LHCN-M2 (cell line): ENCODE results near the gene PIK3CG. TPM values are rescaled to one million over a fixed set of nuclear protein-coding genes. Genes with fewer than 3 reads are reported as not detected.
"Not testable (repeated sequence)": the region's sequence is repeated elsewhere in the genome, so short reads cannot be mapped to it uniquely, and the experiment has no call there.

Experiments used
- DNase-seq: peaks from one replicate; pipeline ENCODE4 v3.0.0-alpha.2; 2012; ENCODE audit warnings: low read depth
- total RNA-seq: library from RNA; depleted of rRNA; stranded (reverse); fragments of >200 nt; gene quantifications from 2 replicates; pipeline ENCODE4 v1.2.3, GENCODE V29; 2014

The PIK3CG gene
- total RNA-seq, 1 experiment from 2014 or later: not detected

GRCh38 chr7:106887421-106887820 lies 22.3 kb downstream of the PIK3CG start:
- no peak for DNase-seq

GRCh38 chr7:106888204-106888603 lies 23.1 kb downstream of the PIK3CG start:
- no peak for DNase-seq

- no peak for DNase-seq
These were observed 25.9 kb downstream of the PIK3CG start for GRCh38 chr7:106890952-106891351.

- no peak for DNase-seq
These were observed 26.7 kb downstream of the PIK3CG start for GRCh38 chr7:106891548-106892410.

GRCh38 chr7:106893591-106893990 lies 28.5 kb downstream of the PIK3CG start:
- DNase-seq: no peak

GRCh38 chr7:106895246-106895864 lies 30.3 kb downstream of the PIK3CG start:
- DNase-seq: no peak

GRCh38 chr7:106896231-106896630 lies 31.1 kb downstream of the PIK3CG start:
- DNase-seq: no peak

GRCh38 chr7:106897553-106897952 lies 32.5 kb downstream of the PIK3CG start:
- not testable (repeated sequence) for DNase-seq

- DNase-seq: not testable (repeated sequence)
These were observed 33.9 kb downstream of the PIK3CG start for GRCh38 chr7:106898967-106899366.

- DNase-seq: no peak
These were observed 36.9 kb downstream of the PIK3CG start for GRCh38 chr7:106901828-106902441.

- no peak for DNase-seq
These were observed 40.7 kb downstream of the PIK3CG start for GRCh38 chr7:106905734-106906133.

GRCh38 chr7:106911959-106912358 lies 46.9 kb downstream of the PIK3CG start:
- no peak for DNase-seq

GRCh38 chr7:106914018-106914607 lies 49.0 kb downstream of the PIK3CG start:
- DNase-seq: no peak

- no peak for DNase-seq
These were observed 50.3 kb downstream of the PIK3CG start for GRCh38 chr7:106915407-106915806.

GRCh38 chr7:106915873-106916272 lies 50.8 kb downstream of the PIK3CG start:
- no peak for DNase-seq

GRCh38 chr7:106916679-106917078 lies 51.6 kb downstream of the PIK3CG start:
- no peak for DNase-seq

- DNase-seq: no peak
These were observed 53.9 kb downstream of the PIK3CG start for GRCh38 chr7:106918991-106919390.

- not testable (repeated sequence) for DNase-seq
These were observed 59.4 kb downstream of the PIK3CG start for GRCh38 chr7:106924468-106924867.

GRCh38 chr7:106926892-106927291 lies 61.8 kb downstream of the PIK3CG start:
- DNase-seq: no peak

GRCh38 chr7:106927536-106927935 lies 62.5 kb downstream of the PIK3CG start:
- DNase-seq: no peak

GRCh38 chr7:106929616-106930015 lies 64.5 kb downstream of the PIK3CG start:
- not testable (repeated sequence) for DNase-seq

GRCh38 chr7:106936236-106936635 lies 71.2 kb downstream of the PIK3CG start:
- no peak for DNase-seq
